WTC11 (cell line): ENCODE measurements around the gene SPRYD3.

Source experiments
- CREB1 ChIP-seq: sonication (generic); formaldehyde crosslinking; IDR thresholded peaks from 2 replicates; pipeline ENCODE4 v1.8.0; 2023; ENCODE audit warnings: mild to moderate bottlenecking, missing genetic modification reagents
- NFYB ChIP-seq: sonication (generic); formaldehyde crosslinking; conservative IDR thresholded peaks from 2 replicates; pipeline ENCODE4 v1.8.0; 2022; ENCODE audit warnings: low read depth, missing genetic modification reagents
- TF ChIP-seq, protein P1 (sequence below): fragments of 200-600 bp; IDR thresholded peaks from 2 replicates; pipeline ENCODE4 v1.8.0; 2022; ENCODE audit warnings: antibody characterized with exemption
- TF ChIP-seq, protein P2 (sequence below): sonication (generic); formaldehyde crosslinking; IDR thresholded peaks from 2 replicates; pipeline ENCODE4 v1.8.0; 2022; ENCODE audit warnings: mild to moderate bottlenecking, missing genetic modification reagents

DNA sequence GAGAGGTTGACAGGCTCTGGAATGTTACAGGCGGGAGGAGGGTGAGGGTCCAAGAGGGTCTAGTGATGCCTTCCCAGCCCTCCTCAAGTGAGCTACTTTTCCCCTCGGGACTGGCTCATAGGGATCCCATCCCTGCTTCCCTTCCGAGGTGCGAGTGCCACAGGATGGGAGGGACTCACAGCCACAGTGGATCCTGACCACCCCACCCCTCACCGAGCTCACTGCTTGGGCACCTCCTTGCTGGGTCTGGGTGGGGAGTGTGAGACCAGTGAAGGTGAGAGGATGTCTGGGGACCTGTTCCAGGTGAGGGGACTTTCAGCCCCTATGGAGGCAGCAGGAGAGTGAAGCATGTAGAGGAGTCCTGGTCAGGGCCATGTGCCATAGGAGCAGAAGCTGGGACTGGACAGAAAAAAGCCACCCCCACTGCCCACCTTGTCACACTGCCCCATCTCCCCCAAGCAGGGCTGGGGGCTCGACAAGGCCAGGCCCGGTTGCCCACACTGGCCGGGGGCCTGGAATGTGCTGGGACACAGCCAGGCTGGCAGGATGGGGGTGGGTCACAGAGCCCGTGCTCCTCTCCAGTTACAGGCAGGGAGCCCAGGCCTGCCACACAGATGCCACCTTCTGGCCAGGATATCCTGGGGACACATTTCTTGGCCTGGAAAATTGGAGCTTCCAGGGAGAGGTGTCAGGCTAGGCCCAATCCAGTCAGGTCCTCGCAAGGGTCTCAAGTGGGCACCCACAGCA, 31.0 kb downstream of the SPRYD3 start:
- TF ChIP-seq, protein P1, sequence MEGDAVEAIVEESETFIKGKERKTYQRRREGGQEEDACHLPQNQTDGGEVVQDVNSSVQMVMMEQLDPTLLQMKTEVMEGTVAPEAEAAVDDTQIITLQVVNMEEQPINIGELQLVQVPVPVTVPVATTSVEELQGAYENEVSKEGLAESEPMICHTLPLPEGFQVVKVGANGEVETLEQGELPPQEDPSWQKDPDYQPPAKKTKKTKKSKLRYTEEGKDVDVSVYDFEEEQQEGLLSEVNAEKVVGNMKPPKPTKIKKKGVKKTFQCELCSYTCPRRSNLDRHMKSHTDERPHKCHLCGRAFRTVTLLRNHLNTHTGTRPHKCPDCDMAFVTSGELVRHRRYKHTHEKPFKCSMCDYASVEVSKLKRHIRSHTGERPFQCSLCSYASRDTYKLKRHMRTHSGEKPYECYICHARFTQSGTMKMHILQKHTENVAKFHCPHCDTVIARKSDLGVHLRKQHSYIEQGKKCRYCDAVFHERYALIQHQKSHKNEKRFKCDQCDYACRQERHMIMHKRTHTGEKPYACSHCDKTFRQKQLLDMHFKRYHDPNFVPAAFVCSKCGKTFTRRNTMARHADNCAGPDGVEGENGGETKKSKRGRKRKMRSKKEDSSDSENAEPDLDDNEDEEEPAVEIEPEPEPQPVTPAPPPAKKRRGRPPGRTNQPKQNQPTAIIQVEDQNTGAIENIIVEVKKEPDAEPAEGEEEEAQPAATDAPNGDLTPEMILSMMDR: no peak
- TF ChIP-seq, protein P2, sequence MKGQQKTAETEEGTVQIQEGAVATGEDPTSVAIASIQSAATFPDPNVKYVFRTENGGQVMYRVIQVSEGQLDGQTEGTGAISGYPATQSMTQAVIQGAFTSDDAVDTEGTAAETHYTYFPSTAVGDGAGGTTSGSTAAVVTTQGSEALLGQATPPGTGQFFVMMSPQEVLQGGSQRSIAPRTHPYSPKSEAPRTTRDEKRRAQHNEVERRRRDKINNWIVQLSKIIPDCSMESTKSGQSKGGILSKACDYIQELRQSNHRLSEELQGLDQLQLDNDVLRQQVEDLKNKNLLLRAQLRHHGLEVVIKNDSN (CRISPR knock-in tag): no peak; the same call in 1 of the 2 replicates
- no peak for TF ChIP-seq CREB1 (CRISPR knock-in tag)
- no peak for TF ChIP-seq NFYB (CRISPR knock-in tag)
